GM23338 (cell line): ENCODE measurements around the gene NDUFS4. TPM values are rescaled to one million over a fixed set of nuclear protein-coding genes. Genes with fewer than 3 reads are reported as not detected.

Experiments used
- ATAC-seq: fragments of 200-7000 bp; cut with Tn5 transposase; 3 replicates; pipeline ENCODE4 v1.9.1; 2020
- DNase-seq: peaks from one replicate; pipeline ENCODE4 v3.0.0-alpha.2; 2015; ENCODE audit warnings: low spot score
- H2AFZ ChIP-seq: fragments of 200-600 bp; sonication (generic); 2 replicates; pipeline ENCODE4 v1.8.0; 2016; ENCODE audit warnings: antibody characterized with exemption, mild to moderate bottlenecking, moderate library complexity
- H3F3A ChIP-seq: fragments of 200-600 bp; sonication (generic); replicated peaks from 2 replicates; pipeline ENCODE4 v1.8.0; 2017; ENCODE audit warnings: antibody characterized with exemption, mixed run types, low read depth
- H3K27ac ChIP-seq: fragments of 200-600 bp; sonication (generic); 2 replicates; pipeline ENCODE4 v1.6.1; 2016; ENCODE audit warnings: low read depth
- H3K27me3 ChIP-seq: fragments of 200-600 bp; sonication (generic); 2 replicates; pipeline ENCODE4 v1.8.0; 2016; ENCODE audit warnings: mild to moderate bottlenecking, mixed run types, moderate library complexity; ENCODE audit not compliant: insufficient read depth
- H3K36me3 ChIP-seq: fragments of 200-600 bp; sonication (generic); 2 replicates; pipeline ENCODE4 v1.8.0; 2016; ENCODE audit warnings: mild to moderate bottlenecking; ENCODE audit not compliant: insufficient read depth
- H3K4me1 ChIP-seq: fragments of 200-600 bp; sonication (generic); 2 replicates; pipeline ENCODE4 v1.8.0; 2016; ENCODE audit warnings: mild to moderate bottlenecking, moderate library complexity; ENCODE audit not compliant: insufficient read depth
- H3K4me2 ChIP-seq: fragments of 200-600 bp; sonication (generic); 2 replicates; pipeline ENCODE4 v1.7.1; 2017; ENCODE audit warnings: mixed run types
- H3K4me3 ChIP-seq: fragments of 200-600 bp; sonication (generic); 2 replicates; pipeline ENCODE4 v1.6.1; 2016; ENCODE audit warnings: mixed run types
- H3K79me2 ChIP-seq: fragments of 200-600 bp; sonication (generic); replicated peaks from 2 replicates; pipeline ENCODE4 v1.8.0; 2017; ENCODE audit warnings: mild to moderate bottlenecking; ENCODE audit not compliant: insufficient read depth
- H3K9me2 ChIP-seq: fragments of 200-600 bp; sonication (generic); 2 replicates; pipeline ENCODE4 v1.8.0; 2017; ENCODE audit not compliant: insufficient read depth
- H4K20me1 ChIP-seq: fragments of 200-600 bp; sonication (generic); replicated peaks from 2 replicates; pipeline ENCODE4 v1.8.0; 2017; ENCODE audit warnings: mild to moderate bottlenecking; ENCODE audit not compliant: insufficient read depth
- H3K27ac Mint-ChIP-seq: 2 replicates; pipeline ENCODE4 v1.8.0; 2020; ENCODE audit warnings: inconsistent platforms, mild to moderate bottlenecking, moderate library complexity, mixed read lengths
- H3K27me3 Mint-ChIP-seq: 3 replicates; pipeline ENCODE4 v1.8.0; 2022; ENCODE audit warnings: low read depth, mild to moderate bottlenecking, moderate library complexity, mixed read lengths, inconsistent platforms; ENCODE audit not compliant: insufficient read depth, poor library complexity
- H3K36me3 Mint-ChIP-seq: 3 replicates; pipeline ENCODE4 v1.8.0; 2021; ENCODE audit warnings: low read depth, mild to moderate bottlenecking, inconsistent platforms, moderate library complexity, mixed read lengths
- H3K4me1 Mint-ChIP-seq: 3 replicates; pipeline ENCODE4 v1.8.0; 2020; ENCODE audit warnings: mild to moderate bottlenecking, inconsistent platforms, mixed read lengths
- H3K4me3 Mint-ChIP-seq: 3 replicates; pipeline ENCODE4 v1.8.0; 2021; ENCODE audit warnings: moderate library complexity, mild to moderate bottlenecking, inconsistent platforms, mixed read lengths
- H3K9me3 Mint-ChIP-seq: 3 replicates; pipeline ENCODE4 v1.8.0; 2020; ENCODE audit warnings: moderate library complexity, mild to moderate bottlenecking, inconsistent platforms, mixed read lengths
- CREB1 ChIP-seq: fragments of 250-450 bp; sonication (Bioruptor Pico); IDR thresholded peaks from 2 replicates; pipeline ENCODE4 v1.5.0; 2020; ENCODE audit warnings: low read depth, mild to moderate bottlenecking, moderate library complexity
- CTCF ChIP-seq, 2 experiments: fragments of 200-600 bp in 1 of 2; sonication (generic) in 1 of 2; conservative IDR thresholded peaks; 2 replicates each; pipeline versions ENCODE4 v1.5.1 to v1.6.1; 2016 to 2017; ENCODE audit warnings: antibody characterized with exemption in 2 of 2, low read depth in 2 of 2, mild to moderate bottlenecking in 2 of 2, moderate library complexity in 1 of 2
- ETS1 ChIP-seq: IDR thresholded peaks from 2 replicates; pipeline ENCODE4 v1.6.1; 2016; ENCODE audit warnings: antibody characterized with exemption
- EZH2 ChIP-seq: fragments of 200-600 bp; sonication (generic); IDR thresholded peaks from one replicate; pipeline ENCODE4 v1.8.0; 2017; ENCODE audit warnings: antibody characterized with exemption, mild to moderate bottlenecking, low read depth; ENCODE audit not compliant: unreplicated experiment
- EZH2phosphoT487 ChIP-seq: fragments of 200-600 bp; sonication (generic); IDR thresholded peaks from one replicate; pipeline ENCODE4 v1.8.1; 2018; ENCODE audit warnings: antibody characterized with exemption; ENCODE audit not compliant: unreplicated experiment
- JUNB ChIP-seq: IDR thresholded peaks from one replicate; pipeline ENCODE4 v1.6.1; 2016; ENCODE audit warnings: antibody characterized with exemption; ENCODE audit not compliant: unreplicated experiment
- NANOG ChIP-seq: IDR thresholded peaks from 2 replicates; pipeline ENCODE4 v1.6.1; 2016; ENCODE audit warnings: antibody characterized with exemption, borderline replicate concordance
- POLR2AphosphoS5 ChIP-seq: IDR thresholded peaks from 2 replicates; pipeline ENCODE4 v1.6.1; 2016; ENCODE audit warnings: antibody characterized with exemption, low read depth
- STAT1 ChIP-seq: IDR thresholded peaks from one replicate; pipeline ENCODE4 v1.6.1; 2016; ENCODE audit warnings: antibody characterized with exemption; ENCODE audit not compliant: unreplicated experiment
- ZNF114 ChIP-seq: fragments of 250-450 bp; sonication (Bioruptor Pico); IDR thresholded peaks from 2 replicates; pipeline ENCODE4 v1.5.0; 2020; ENCODE audit warnings: mild to moderate bottlenecking, moderate library complexity
- ZNF331 ChIP-seq: fragments of 250-450 bp; sonication (Bioruptor Pico); IDR thresholded peaks from 2 replicates; pipeline ENCODE4 v1.5.0; 2020; ENCODE audit warnings: low read depth, mild to moderate bottlenecking, moderate library complexity
- ZNF462 ChIP-seq: fragments of 250-450 bp; sonication (Bioruptor Pico); IDR thresholded peaks from 2 replicates; pipeline ENCODE4 v1.5.0; 2020; ENCODE audit warnings: mild to moderate bottlenecking, moderate library complexity
- polyA plus RNA-seq: library from polyadenylated mRNA; unstranded; fragments of >200 nt; fragmentation: Nextera tagmentation; extraction: Ambion mirVana; gene quantifications from 2 replicates; pipeline ENCODE4 v1.2.1, GENCODE V29; 2016
- total RNA-seq: library from RNA; depleted of rRNA; stranded (reverse); fragments of >200 nt; shearing (Covaris generic); gene quantifications from 2 replicates; pipeline ENCODE4 v1.2.3, GENCODE V29; 2014

NDUFS4 gene
- total and polyA plus RNA-seq, 2 experiments from 2014 or later, result 65.6 to 151 TPM

GRCh38 chr5:53590759-53591158 is 30.3 kb downstream of the NDUFS4 start:
- no peak overlapping the region for H3K4me3 ChIP-seq
- no peaks in the 10 kb centered on the region for H3K9me3 Mint-ChIP-seq
- H3K4me1 Mint-ChIP-seq, result no peaks in the 10 kb centered on the region
- H3K4me1 ChIP-seq, result no peaks in the 10 kb centered on the region
- DNase-seq (no peak), ATAC-seq (no peak)
- H3K36me3 ChIP-seq, result no peaks in the 10 kb centered on the region
- H3K4me2 ChIP-seq, result no peak overlapping the region
- no peaks in the 10 kb centered on the region for H3F3A ChIP-seq
- H3K27ac Mint-ChIP-seq, result no peak overlapping the region
- H3K36me3 Mint-ChIP-seq, result peaks cover 4% of the 10 kb centered on the region; the same call in 2 of the 3 replicates
- H3K79me2 ChIP-seq, result peaks cover 92% of the 10 kb centered on the region
- no peaks in the 10 kb centered on the region for H4K20me1 ChIP-seq
- no peak overlapping the region for H3K4me3 Mint-ChIP-seq
- no peak overlapping the region for H2AFZ ChIP-seq
- no peaks in the 10 kb centered on the region for H3K27me3 ChIP-seq
- no peak for TF ChIP-seq NANOG
- TF ChIP-seq ETS1, result no peak
- TF ChIP-seq ZNF331 (CRISPR knock-in tag), result no peak
- TF ChIP-seq ZNF462 (CRISPR knock-in tag), result no peak
- TF ChIP-seq EZH2, result no peak
- no peaks in the 10 kb centered on the region for H3K9me2 ChIP-seq
- H3K27ac ChIP-seq, result no peak overlapping the region
- no peaks in the 10 kb centered on the region for H3K27me3 Mint-ChIP-seq

- no peak overlapping the region for H3K4me3 ChIP-seq
- no peaks in the 10 kb centered on the region for H3K27me3 ChIP-seq
- H3K27ac ChIP-seq, result no peak overlapping the region
- Mint-ChIP-seq H3K9me3 (peaks cover 3% of the 10 kb centered on the region; the same call in 2 of the 3 replicates), H3K36me3 (peaks cover 8% of the 10 kb centered on the region; the same call in 2 of the 3 replicates), H3K27ac (no peak overlapping the region), H3K27me3 (no peaks in the 10 kb centered on the region), H3K4me1 (no peaks in the 10 kb centered on the region), H3K4me3 (no peak overlapping the region)
- no peaks in the 10 kb centered on the region for H3K4me1 ChIP-seq
- ATAC-seq (no peak), DNase-seq (no peak)
- no peaks in the 10 kb centered on the region for H3K9me2 ChIP-seq
- no peak overlapping the region for H3K4me2 ChIP-seq
- peaks cover 78% of the 10 kb centered on the region for H3K79me2 ChIP-seq
- H2AFZ ChIP-seq, result no peak overlapping the region
- no peaks in the 10 kb centered on the region for H3K36me3 ChIP-seq
- no peaks in the 10 kb centered on the region for H4K20me1 ChIP-seq
- no peaks in the 10 kb centered on the region for H3F3A ChIP-seq
- no peak for TF ChIP-seq CTCF (conservative IDR thresholded peaks at IDR 0.05; ENCODE audit: low read depth in 2 of 2)
- no peak for TF ChIP-seq POLR2AphosphoS5
- TF ChIP-seq NANOG, result no peak
- TF ChIP-seq STAT1, result no peak
- TF ChIP-seq JUNB, result no peak
- TF ChIP-seq ETS1, result no peak
- no peak for TF ChIP-seq EZH2phosphoT487
- TF ChIP-seq CREB1 (CRISPR knock-in tag), result no peak
- no peak for TF ChIP-seq ZNF114 (CRISPR knock-in tag)
Observed at GRCh38 chr5:53594419-53594818, 34.0 kb downstream of the NDUFS4 start.
